ACC112 (cell line): ENCODE measurements around the gene REL.
A peak's percentile ranks its signal among the peaks of the same experiment; 100 is the strongest.

Experiments
- H2AFZ ChIP-seq: fragments of 200-600 bp; sonication (generic); one replicate; pipeline ENCODE4 v1.6.0; 2017; ENCODE audit warnings: antibody characterized with exemption, low read length; ENCODE audit not compliant: unreplicated experiment
- H3K27ac ChIP-seq: fragments of 200-600 bp; sonication (generic); 2 replicates; pipeline ENCODE4 v1.5.1; 2014; ENCODE audit warnings: low read depth, mild to moderate bottlenecking, antibody characterized with exemption, low read length, moderate library complexity
- H3K27me3 ChIP-seq: fragments of 200-600 bp; sonication (generic); 2 replicates; pipeline ENCODE4 v1.6.1; 2014; ENCODE audit warnings: mild to moderate bottlenecking, antibody characterized with exemption, low read length, moderate library complexity, mixed read lengths; ENCODE audit not compliant: insufficient read depth
- H3K36me3 ChIP-seq: fragments of 200-600 bp; sonication (generic); 2 replicates; pipeline ENCODE4 v1.6.1; 2016; ENCODE audit warnings: mild to moderate bottlenecking, antibody characterized with exemption, low read length, moderate library complexity, mixed read lengths; ENCODE audit not compliant: insufficient read depth
- H3K4me1 ChIP-seq: fragments of 200-600 bp; sonication (generic); one replicate; pipeline ENCODE4 v1.6.1; 2016; ENCODE audit warnings: low read length, mixed read lengths; ENCODE audit not compliant: insufficient read depth, unreplicated experiment, control insufficient read depth
- H3K4me3 ChIP-seq: fragments of 200-600 bp; sonication (generic); 2 replicates; pipeline ENCODE4 v1.5.1; 2014; ENCODE audit warnings: mild to moderate bottlenecking, low read depth, low read length
- H3K79me2 ChIP-seq: fragments of 200-600 bp; sonication (generic); one replicate; pipeline ENCODE4 v1.6.0; 2016; ENCODE audit warnings: low read length; ENCODE audit not compliant: control insufficient read depth, unreplicated experiment, insufficient read depth

Gene REL

DNA sequence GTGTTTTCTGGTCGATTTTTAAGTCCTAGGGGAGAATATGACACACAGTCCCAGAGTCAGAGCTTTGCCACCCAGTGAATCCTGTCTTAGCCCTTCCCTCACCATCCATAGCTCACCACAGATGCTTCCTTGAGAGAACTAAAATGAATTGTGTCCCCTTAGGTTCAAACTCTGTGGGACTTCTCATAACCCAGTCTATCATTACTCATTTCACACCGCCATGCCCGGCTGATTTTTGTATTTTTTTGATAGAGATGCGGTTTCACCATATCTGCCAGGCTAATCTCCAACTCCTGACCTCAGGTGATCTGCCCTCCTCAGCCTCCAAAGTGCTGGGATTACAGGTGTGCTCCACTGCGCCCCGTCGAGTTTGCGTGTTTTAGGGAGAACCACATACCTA, 66.8 kb downstream of the REL start:
- Histone ChIP-seq H3K4me1 (no peaks in the 10 kb centered on the region), H3K27me3 (no peaks in the 10 kb centered on the region), H3K79me2 (no peaks in the 10 kb centered on the region), H3K4me3 (no peak overlapping the region), H2AFZ (no peak overlapping the region), H3K36me3 (0 out of 2 replicates have a peak, but pooled peaks cover 5% of the 10 kb centered on the region), H3K27ac (no peak overlapping the region)

- no peaks in the 10 kb centered on the region for H3K4me1 ChIP-seq
- no peaks in the 10 kb centered on the region for H3K79me2 ChIP-seq
- 0 out of 2 replicates have a peak, but pooled peaks cover 5% of the 10 kb centered on the region for H3K36me3 ChIP-seq
- no peak overlapping the region for H2AFZ ChIP-seq
- no peaks in the 10 kb centered on the region for H3K27me3 ChIP-seq
- no peak overlapping the region for H3K27ac ChIP-seq
- no peak overlapping the region for H3K4me3 ChIP-seq
Observed at GRCh38 chr2:60948926-60949579, 67.7 kb downstream of the REL start.

GRCh38 chr2:60954139-60954538, 72.8 kb downstream of the REL start:
- Histone ChIP-seq H3K36me3 (no peaks in the 10 kb centered on the region), H3K27me3 (no peaks in the 10 kb centered on the region), H3K4me1 (peaks cover 11% of the 10 kb centered on the region), H3K27ac (no peak overlapping the region), H3K79me2 (no peaks in the 10 kb centered on the region), H3K4me3 (no peak overlapping the region), H2AFZ (no peak overlapping the region)

DNA sequence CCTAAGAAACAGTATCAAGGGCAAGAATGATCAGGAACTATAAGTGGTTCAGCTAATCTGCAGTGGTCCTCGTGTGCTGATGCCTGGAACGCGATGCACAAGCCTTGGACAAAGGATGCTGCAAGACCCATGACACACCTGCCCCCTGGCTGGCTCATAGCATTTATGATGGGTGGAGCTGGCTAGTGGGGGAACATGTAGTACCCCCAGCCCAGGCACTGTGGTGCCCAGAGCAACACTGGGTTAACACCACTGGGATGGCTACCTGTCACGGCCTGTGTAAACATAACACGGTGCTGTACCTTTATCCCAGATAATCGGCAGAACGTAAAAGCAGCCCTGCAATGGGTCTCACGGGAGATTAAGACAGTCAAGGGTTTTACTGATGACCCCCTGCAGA, 75.8 kb downstream of the REL start:
- H3K27ac ChIP-seq: no peak overlapping the region
- H3K79me2 ChIP-seq: no peaks in the 10 kb centered on the region
- no peaks in the 10 kb centered on the region for H3K36me3 ChIP-seq
- H3K4me1 ChIP-seq: peaks cover 23% of the 10 kb centered on the region
- no peaks in the 10 kb centered on the region for H3K27me3 ChIP-seq
- H2AFZ ChIP-seq: no peak overlapping the region
- no peak overlapping the region for H3K4me3 ChIP-seq

DNA sequence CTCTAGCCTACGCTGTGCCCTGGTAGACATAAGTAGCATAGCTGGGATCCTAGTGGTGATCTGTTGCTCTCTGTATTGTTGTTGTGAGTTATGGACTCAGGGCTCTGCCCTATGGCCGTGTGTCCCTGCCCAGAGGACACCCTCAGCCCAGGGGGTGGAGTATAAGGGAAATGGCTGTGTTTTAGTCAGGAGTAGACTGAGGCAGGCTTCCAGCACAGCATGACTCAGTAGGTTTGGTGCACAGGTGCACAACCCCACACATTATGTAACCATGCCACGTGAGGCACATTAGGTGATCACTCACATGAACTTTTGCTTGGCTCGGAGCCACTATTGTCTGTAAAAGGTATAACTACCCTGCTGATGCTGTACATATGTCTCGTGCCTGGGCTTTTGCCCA, 76.3 kb downstream of the REL start:
- Histone ChIP-seq H3K79me2 (no peaks in the 10 kb centered on the region), H3K36me3 (no peaks in the 10 kb centered on the region), H3K27me3 (no peaks in the 10 kb centered on the region), H3K27ac (no peak overlapping the region), H3K4me1 (peaks cover 23% of the 10 kb centered on the region), H2AFZ (no peak overlapping the region), H3K4me3 (no peak overlapping the region)

GRCh38 chr2:60958361-60958760, 77.0 kb downstream of the REL start:
- H3K4me3 ChIP-seq: no peak overlapping the region
- H3K27ac ChIP-seq: peak overlapping the region; percentile 8; the same call in 1 of the 2 replicates
- no peaks in the 10 kb centered on the region for H3K27me3 ChIP-seq
- H3K79me2 ChIP-seq: no peaks in the 10 kb centered on the region
- peaks cover 23% of the 10 kb centered on the region for H3K4me1 ChIP-seq
- H3K36me3 ChIP-seq: no peaks in the 10 kb centered on the region
- H2AFZ ChIP-seq: no peak overlapping the region

DNA sequence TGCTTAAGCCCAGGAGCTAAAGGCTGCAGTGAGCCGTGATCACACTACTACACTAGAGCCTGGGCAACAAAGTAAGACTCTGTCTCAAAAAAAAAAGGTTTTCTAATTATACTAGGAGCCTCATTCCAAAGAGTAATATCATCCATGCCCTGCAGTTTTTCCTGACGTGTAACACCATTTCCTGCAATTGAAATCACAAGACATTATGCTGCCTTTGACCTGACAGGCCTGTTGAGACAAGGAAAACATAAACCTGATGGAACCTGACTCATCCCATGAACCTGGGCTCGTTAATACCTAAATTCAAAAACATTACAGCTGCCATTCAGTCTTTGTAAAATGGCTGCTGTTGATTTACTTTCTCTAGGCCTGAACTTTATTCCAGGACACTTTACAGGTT, 77.4 kb downstream of the REL start:
- no peaks in the 10 kb centered on the region for H3K36me3 ChIP-seq
- peak overlapping the region; percentile 16 for H2AFZ ChIP-seq
- H3K27me3 ChIP-seq: no peaks in the 10 kb centered on the region
- peaks cover 23% of the 10 kb centered on the region for H3K4me1 ChIP-seq
- no peaks in the 10 kb centered on the region for H3K79me2 ChIP-seq
- no peak overlapping the region for H3K4me3 ChIP-seq
- peak overlapping the region; percentile 40 for H3K27ac ChIP-seq

GRCh38 chr2:60959501-60959900, 78.1 kb downstream of the REL start:
- H3K27me3 ChIP-seq: no peaks in the 10 kb centered on the region
- no peak overlapping the region for H3K4me3 ChIP-seq
- peaks cover 23% of the 10 kb centered on the region for H3K4me1 ChIP-seq
- no peak overlapping the region for H3K27ac ChIP-seq
- H3K36me3 ChIP-seq: no peaks in the 10 kb centered on the region
- H2AFZ ChIP-seq: no peak overlapping the region
- H3K79me2 ChIP-seq: no peaks in the 10 kb centered on the region

- Histone ChIP-seq H3K27ac (no peak overlapping the region; the same call in 1 of the 2 replicates), H3K4me3 (no peak overlapping the region), H3K27me3 (no peaks in the 10 kb centered on the region), H3K79me2 (no peaks in the 10 kb centered on the region), H3K4me1 (peaks cover 23% of the 10 kb centered on the region), H3K36me3 (no peaks in the 10 kb centered on the region), H2AFZ (no peak overlapping the region)
Observed at GRCh38 chr2:60960706-60961105, 79.3 kb downstream of the REL start.

GRCh38 chr2:60961457-60961856, 80.1 kb downstream of the REL start:
- Histone ChIP-seq H3K36me3 (no peaks in the 10 kb centered on the region), H3K79me2 (no peaks in the 10 kb centered on the region), H3K4me1 (peaks cover 23% of the 10 kb centered on the region), H3K27ac (peak overlapping the region; percentile 44), H2AFZ (no peak overlapping the region), H3K4me3 (no peak overlapping the region), H3K27me3 (no peaks in the 10 kb centered on the region)

- H3K36me3 ChIP-seq: no peaks in the 10 kb centered on the region
- no peaks in the 10 kb centered on the region for H3K27me3 ChIP-seq
- no peaks in the 10 kb centered on the region for H3K79me2 ChIP-seq
- H3K4me1 ChIP-seq: peaks cover 23% of the 10 kb centered on the region
- H3K27ac ChIP-seq: no peak overlapping the region
- no peak overlapping the region for H2AFZ ChIP-seq
- no peak overlapping the region for H3K4me3 ChIP-seq
Observed at GRCh38 chr2:60962528-60962927, 81.2 kb downstream of the REL start.
